A549 (cell line): ENCODE results near the gene NRSN2. TPM values are rescaled to one million over a fixed set of nuclear protein-coding genes. Genes with fewer than 3 reads are reported as not detected.

Source experiments
- ATAC-seq, 2 experiments: fragments of 200-7000 bp in 1 of 2; fragments of >200 bp in 1 of 2; cut with Nextera tagmentation in 1 of 2; cut with Tn5 transposase in 1 of 2; 3 replicates each; pipeline versions ENCODE4 v1.8.0 to v1.9.1; 2018 to 2020; ENCODE audit warnings: mild to moderate bottlenecking in 1 of 2, moderate library complexity in 1 of 2
- CTCF ChIA-PET: fragments of 300-600 bp; sonication (Branson Sonifier 250); formaldehyde crosslinking; extraction: SDS; loops from one replicate; lab custom pipeline; 2021; ENCODE audit warnings: antibody characterized with exemption, inconsistent platforms; lab: Yijun Ruan, JAX
- POLR2A ChIA-PET: fragments of 350-600 bp; formaldehyde crosslinking; extraction: SDS; loops from one replicate; lab custom pipeline; 2021; ENCODE audit warnings: antibody characterized with exemption, inconsistent platforms; lab: Yijun Ruan, JAX
- DNase-seq, 2 experiments: peaks; one replicate each; pipeline versions ENCODE4 v3.0.0 to v3.0.0-alpha.2; 2011 to 2016; ENCODE audit warnings: low read depth in 1 of 2, low spot score in 1 of 2
- FAIRE-seq: peaks from 2 replicates; lab custom pipeline; 2011; peaks lifted over from hg19 to GRCh38; lab: Jason Lieb, UNC
- H3K27ac ChIP-seq, 2 experiments: fragments of >200 bp; sonication (Bioruptor Twin); formaldehyde crosslinking; 3 replicates each; pipeline ENCODE4 v1.5.1; 2016 to 2017
- H3K4me1 ChIP-seq: fragments of >200 bp; sonication (Bioruptor Twin); formaldehyde crosslinking; 3 replicates; pipeline ENCODE4 v1.6.1; 2016
- H3K4me2 ChIP-seq: fragments of >200 bp; sonication (Bioruptor Twin); formaldehyde crosslinking; 3 replicates; pipeline ENCODE4 v1.6.1; 2016
- H3K4me3 ChIP-seq: fragments of >200 bp; sonication (Bioruptor Twin); formaldehyde crosslinking; 3 replicates; pipeline ENCODE4 v1.5.1; 2016
- H3K9me3 ChIP-seq: fragments of >200 bp; sonication (Bioruptor Twin); formaldehyde crosslinking; 3 replicates; pipeline ENCODE4 v1.6.1; 2016
- CEBPB ChIP-seq, 2 experiments: fragments of >200 bp in 1 of 2; sonication (Bioruptor Twin) in 1 of 2; formaldehyde crosslinking in 1 of 2; IDR thresholded peaks; 2 replicates each; pipeline ENCODE4 v1.6.1; 2012 to 2016
- CHD2 ChIP-seq: fragments of 150-350 bp; IDR thresholded peaks from 2 replicates; pipeline ENCODE4 v1.6.1; 2014; ENCODE audit warnings: low read length; ENCODE audit not compliant: partially characterized antibody
- EP300 ChIP-seq, 2 experiments: fragments of >200 bp; sonication (Bioruptor Twin); formaldehyde crosslinking; IDR thresholded peaks; 2 replicates in 1 of 2; 3 replicates in 1 of 2; pipeline ENCODE4 v1.6.1; 2016 to 2017
- FOSL2 ChIP-seq, 2 experiments: fragments of 450-650 bp in 1 of 2; fragments of >200 bp in 1 of 2; sonication (Bioruptor Twin) in 1 of 2; formaldehyde crosslinking; IDR thresholded peaks; 2 replicates each; pipeline versions ENCODE4 v1.5.0 to v1.6.1; 2016 to 2020; ENCODE audit warnings: mild to moderate bottlenecking in 1 of 2, moderate library complexity in 1 of 2
- HOXA7 ChIP-seq: fragments of 250-450 bp; sonication (Bioruptor Pico); IDR thresholded peaks from 2 replicates; pipeline ENCODE4 v1.5.0; 2020; ENCODE audit warnings: mild to moderate bottlenecking, moderate library complexity
- JUN ChIP-seq, 2 experiments: fragments of >200 bp; sonication (Bioruptor Twin); formaldehyde crosslinking; IDR thresholded peaks; 2 replicates in 1 of 2; 3 replicates in 1 of 2; pipeline ENCODE4 v1.6.1; 2016 to 2017
- MAX ChIP-seq: IDR thresholded peaks from 2 replicates; pipeline ENCODE4 v1.6.1; 2012
- MYC ChIP-seq: IDR thresholded peaks from 2 replicates; pipeline ENCODE4 v1.6.1; 2012; ENCODE audit warnings: mild to moderate bottlenecking, inconsistent platforms, low read length, improper control_type of control experiment, borderline replicate concordance
- RFX5 ChIP-seq: fragments of 450-650 bp; IDR thresholded peaks from 2 replicates; pipeline ENCODE4 v1.7.1; 2014; ENCODE audit warnings: antibody characterized with exemption, mild to moderate bottlenecking, moderate library complexity
- SMC3 ChIP-seq: fragments of >200 bp; sonication (Bioruptor Twin); formaldehyde crosslinking; IDR thresholded peaks from 3 replicates; pipeline ENCODE4 v1.6.1; 2018; ENCODE audit warnings: inconsistent platforms
- TFCP2L1 ChIP-seq: fragments of 250-450 bp; sonication (Bioruptor Pico); IDR thresholded peaks from 2 replicates; pipeline ENCODE4 v1.5.0; 2021; ENCODE audit warnings: mild to moderate bottlenecking
- ZSCAN20 ChIP-seq: fragments of 250-450 bp; sonication (Bioruptor Pico); IDR thresholded peaks from 2 replicates; pipeline ENCODE4 v1.8.0; 2022; ENCODE audit warnings: mild to moderate bottlenecking, moderate library complexity
- WGBS: methylation state at CpG from one replicate; pipeline ENCODE4 v1.1.6; 2017; ENCODE audit errors: missing lambda C conversion rate; 5-methylcytosine and 5-hydroxymethylcytosine counted together
- polyA plus RNA-seq, 4 experiments: library from polyadenylated mRNA; depleted of rRNA in 3 of 4; stranded (reverse); fragments of >200 nt; fragmentation: RNase III in 1 of 4; extraction: RNeasy Plus Mini Kit Qiagen cat#74134 plus additional on column Dnase treatment in 1 of 4; gene quantifications; 2 replicates in 3 of 4; 3 replicates in 1 of 4; pipeline ENCODE4 v1.2.3, GENCODE V29; 2011 to 2017
- TF ChIP-seq, protein P1 (sequence below): fragments of 250-450 bp; sonication (Bioruptor Pico); IDR thresholded peaks from 2 replicates; pipeline ENCODE4 v1.5.0; 2020; ENCODE audit warnings: low read depth, mild to moderate bottlenecking, moderate library complexity
- TF ChIP-seq, protein P2 (sequence below): fragments of >200 bp; sonication (Bioruptor Twin); formaldehyde crosslinking; IDR thresholded peaks from 3 replicates; pipeline ENCODE4 v1.6.1; 2016
- TF ChIP-seq, protein P3 (sequence below): IDR thresholded peaks from 2 replicates; pipeline ENCODE4 v1.6.1; 2012; ENCODE audit warnings: low read depth, borderline replicate concordance

NRSN2 gene
- polyA plus RNA-seq, 2 of the 4 experiments (the other 2 are of a cell fraction) = 47.5 to 74.8 TPM

DNA sequence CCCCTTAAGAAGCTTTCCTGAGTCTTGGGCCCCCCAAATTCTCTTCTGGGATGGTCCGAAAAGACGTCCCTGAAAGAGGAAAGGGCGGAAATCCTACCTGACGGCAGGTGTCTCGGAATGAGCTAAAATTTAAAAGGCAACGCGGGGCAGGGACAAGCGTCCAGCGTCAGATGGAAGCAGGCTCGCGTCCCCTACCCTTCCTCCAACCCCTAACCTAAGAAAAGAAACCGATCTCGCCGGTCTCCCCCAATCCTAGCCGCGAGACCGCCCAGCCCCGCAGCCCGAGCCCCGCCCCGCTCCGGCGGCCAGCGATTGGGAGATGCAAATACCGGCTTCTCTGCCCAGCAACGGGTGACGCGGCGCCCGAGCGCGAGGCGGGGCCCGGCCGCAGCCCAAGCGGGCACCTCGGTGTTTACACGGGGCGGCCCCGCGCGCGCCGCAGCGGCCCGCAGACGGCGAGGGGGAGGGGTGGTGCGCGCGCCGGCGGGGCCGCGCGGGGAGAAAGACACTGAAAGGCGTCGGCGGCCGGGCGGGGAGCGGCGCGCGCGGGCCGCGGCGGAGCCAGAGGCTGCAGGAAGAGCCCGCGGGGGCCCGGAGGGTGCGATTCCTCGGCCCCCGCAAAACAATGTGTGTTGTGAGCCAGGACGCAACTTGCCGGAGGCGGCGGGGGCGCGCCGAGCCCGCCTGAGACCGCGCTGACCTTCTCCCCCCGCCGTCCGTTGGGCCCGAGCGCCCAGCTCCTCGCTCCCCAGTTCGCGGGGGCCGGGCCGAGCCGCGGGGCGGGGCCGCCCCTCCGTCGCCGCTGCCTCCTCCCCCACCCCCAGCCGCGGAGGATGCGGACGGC, 21.6 kb upstream of the NRSN2 start, which contains the start of gene SOX12 (continued):
- TF ChIP-seq, protein P1, sequence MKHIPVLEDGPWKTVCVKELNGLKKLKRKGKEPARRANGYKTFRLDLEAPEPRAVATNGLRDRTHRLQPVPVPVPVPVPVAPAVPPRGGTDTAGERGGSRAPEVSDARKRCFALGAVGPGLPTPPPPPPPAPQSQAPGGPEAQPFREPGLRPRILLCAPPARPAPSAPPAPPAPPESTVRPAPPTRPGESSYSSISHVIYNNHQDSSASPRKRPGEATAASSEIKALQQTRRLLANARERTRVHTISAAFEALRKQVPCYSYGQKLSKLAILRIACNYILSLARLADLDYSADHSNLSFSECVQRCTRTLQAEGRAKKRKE = no peak; the same call in 1 of the 2 replicates

DNA sequence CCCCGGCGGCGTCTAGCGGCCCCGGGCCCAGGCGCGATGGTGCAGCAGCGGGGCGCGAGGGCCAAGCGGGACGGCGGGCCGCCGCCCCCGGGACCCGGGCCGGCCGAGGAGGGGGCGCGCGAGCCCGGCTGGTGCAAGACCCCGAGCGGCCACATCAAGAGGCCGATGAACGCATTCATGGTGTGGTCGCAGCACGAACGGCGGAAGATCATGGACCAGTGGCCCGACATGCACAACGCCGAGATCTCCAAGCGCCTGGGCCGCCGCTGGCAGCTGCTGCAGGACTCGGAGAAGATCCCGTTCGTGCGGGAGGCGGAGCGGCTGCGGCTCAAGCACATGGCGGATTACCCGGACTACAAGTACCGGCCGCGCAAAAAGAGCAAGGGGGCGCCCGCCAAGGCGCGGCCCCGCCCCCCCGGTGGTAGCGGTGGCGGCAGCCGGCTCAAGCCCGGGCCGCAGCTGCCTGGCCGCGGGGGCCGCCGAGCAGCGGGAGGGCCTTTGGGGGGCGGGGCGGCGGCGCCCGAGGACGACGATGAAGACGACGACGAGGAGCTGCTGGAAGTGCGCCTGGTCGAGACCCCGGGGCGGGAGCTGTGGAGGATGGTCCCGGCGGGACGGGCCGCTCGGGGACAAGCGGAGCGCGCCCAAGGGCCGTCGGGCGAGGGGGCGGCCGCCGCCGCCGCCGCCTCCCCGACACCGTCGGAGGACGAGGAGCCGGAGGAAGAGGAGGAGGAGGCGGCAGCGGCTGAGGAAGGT, 20.8 kb upstream of the NRSN2 start:
- DNase-seq (peak; percentile 45 to 77), FAIRE-seq (no peak), ATAC-seq (peak in 1 of 2 experiments; percentile 0; a peak in 2 of 6 replicates)
- Histone ChIP-seq H3K4me3 (peak overlapping the region; percentile 95), H3K27ac (peak overlapping the region; percentile 95 to 99), H3K9me3 (no peaks in the 10 kb centered on the region), H3K4me2 (peak overlapping the region; percentile 74), H3K4me1 (peaks cover 44% of the 10 kb centered on the region)
- ChIA-PET POLR2A (interaction anchor here (3.7 to 3.8 kb wide), 2 partner anchors 21 to 28 kb away, joined by 30 to 69 read pairs; partner anchors contain the start of genes NRSN2 and ZCCHC3), CTCF (interaction anchor here (0.8 to 2.5 kb wide), 4 partner anchors 56 to 152 kb away, joined by 3 to 7 read pairs (median 6); no protein-coding TSS in a partner anchor)
- under 1% methylated on average over 26 of the region's 103 CpGs for WGBS
- TF ChIP-seq RFX5 (0 out of 2 replicates have a peak, but pooled peaks have one; percentile 47), TFCP2L1 (CRISPR knock-in tag) (no peak), MYC (no peak), ZSCAN20 (no peak), MAX (peak; percentile 69; the same call in 1 of the 2 replicates), SMC3 (0 out of 3 replicates have a peak, but pooled peaks have one; percentile 18), JUN (IDR thresholded peaks at IDR 0.05) (peak in 1 of 2 experiments; percentile 3; a peak in 2 of 5 replicates)
- TF ChIP-seq, protein P1 = 0 out of 2 replicates have a peak, but pooled peaks have one; percentile 24
- TF ChIP-seq, protein P2, sequence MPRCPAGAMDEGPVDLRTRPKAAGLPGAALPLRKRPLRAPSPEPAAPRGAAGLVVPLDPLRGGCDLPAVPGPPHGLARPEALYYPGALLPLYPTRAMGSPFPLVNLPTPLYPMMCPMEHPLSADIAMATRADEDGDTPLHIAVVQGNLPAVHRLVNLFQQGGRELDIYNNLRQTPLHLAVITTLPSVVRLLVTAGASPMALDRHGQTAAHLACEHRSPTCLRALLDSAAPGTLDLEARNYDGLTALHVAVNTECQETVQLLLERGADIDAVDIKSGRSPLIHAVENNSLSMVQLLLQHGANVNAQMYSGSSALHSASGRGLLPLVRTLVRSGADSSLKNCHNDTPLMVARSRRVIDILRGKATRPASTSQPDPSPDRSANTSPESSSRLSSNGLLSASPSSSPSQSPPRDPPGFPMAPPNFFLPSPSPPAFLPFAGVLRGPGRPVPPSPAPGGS = 0 out of 3 replicates have a peak, but pooled peaks have one; percentile 16

DNA sequence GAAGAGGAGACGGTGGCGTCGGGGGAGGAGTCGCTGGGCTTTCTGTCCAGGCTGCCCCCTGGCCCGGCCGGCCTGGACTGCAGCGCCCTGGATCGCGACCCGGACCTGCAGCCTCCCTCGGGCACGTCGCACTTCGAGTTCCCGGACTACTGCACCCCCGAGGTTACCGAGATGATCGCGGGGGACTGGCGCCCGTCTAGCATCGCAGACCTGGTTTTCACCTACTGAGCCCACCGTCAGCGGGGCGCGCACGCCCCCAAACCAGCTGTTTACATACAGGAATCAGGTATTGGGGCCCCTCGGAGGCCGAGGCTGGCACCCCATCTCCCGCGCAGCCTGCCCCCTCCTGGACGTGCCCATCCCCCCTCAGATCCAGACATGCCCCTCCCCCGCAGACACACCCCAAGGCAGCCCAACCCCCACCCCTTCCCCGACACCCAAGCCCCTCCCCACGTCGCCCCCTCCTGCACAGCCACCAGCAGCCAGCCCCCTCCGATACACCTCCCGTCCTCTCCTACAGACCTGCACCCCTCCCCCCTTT, 20.2 kb upstream of the NRSN2 start:
- peak overlapping the region; percentile 95 to 99 for H3K27ac ChIP-seq
- ATAC-seq (peak; percentile 6 to 39; a peak in 4 of 6 replicates), FAIRE-seq (no peak), DNase-seq (peak; percentile 73 to 84)
- H3K4me1 ChIP-seq = peaks cover 44% of the 10 kb centered on the region
- H3K4me2 ChIP-seq = peak overlapping the region; percentile 74
- WGBS = 4% methylated on average over 25 of the region's 38 CpGs
- H3K9me3 ChIP-seq = no peaks in the 10 kb centered on the region
- ChIA-PET CTCF (interaction anchor here (0.8 to 2.5 kb wide), 3 partner anchors 56 to 152 kb away, joined by 3 to 6 read pairs (median 5); no protein-coding TSS in a partner anchor), POLR2A (interaction anchor here (3.7 to 3.8 kb wide), 2 partner anchors 20 to 28 kb away, joined by 30 to 69 read pairs; partner anchors contain the start of genes NRSN2 and ZCCHC3)
- TF ChIP-seq TFCP2L1 (CRISPR knock-in tag) (0 out of 2 replicates have a peak, but pooled peaks have one; percentile 31), HOXA7 (CRISPR knock-in tag) (no peak), JUN (IDR thresholded peaks at IDR 0.05) (peak in 1 of 2 experiments; percentile 67; a peak in 3 of 5 replicates), CEBPB (IDR thresholded peaks at IDR 0.05) (no peak), EP300 (IDR thresholded peaks at IDR 0.05) (peak in 1 of 2 experiments; percentile 42; a peak in 1 of 5 replicates), CHD2 (peak; percentile 47), FOSL2 (IDR thresholded peaks at IDR 0.05) (no peak), FOSL2 (CRISPR knock-in tag; IDR thresholded peaks at IDR 0.05) (no peak)
- TF ChIP-seq, protein P3, sequence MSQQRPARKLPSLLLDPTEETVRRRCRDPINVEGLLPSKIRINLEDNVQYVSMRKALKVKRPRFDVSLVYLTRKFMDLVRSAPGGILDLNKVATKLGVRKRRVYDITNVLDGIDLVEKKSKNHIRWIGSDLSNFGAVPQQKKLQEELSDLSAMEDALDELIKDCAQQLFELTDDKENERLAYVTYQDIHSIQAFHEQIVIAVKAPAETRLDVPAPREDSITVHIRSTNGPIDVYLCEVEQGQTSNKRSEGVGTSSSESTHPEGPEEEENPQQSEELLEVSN = no peak
- peak overlapping the region; percentile 95 for H3K4me3 ChIP-seq
